GM18511 (cell line): ENCODE data around the gene TUBB6.

Experiments used
- ATAC-seq: cut with Tn5 transposase; IDR thresholded peaks from one replicate; pipeline ENCODE4 v1.9.1; 2021; ENCODE audit warnings: mild to moderate bottlenecking, moderate library complexity; ENCODE audit not compliant: unreplicated experiment

The TUBB6 gene

DNA sequence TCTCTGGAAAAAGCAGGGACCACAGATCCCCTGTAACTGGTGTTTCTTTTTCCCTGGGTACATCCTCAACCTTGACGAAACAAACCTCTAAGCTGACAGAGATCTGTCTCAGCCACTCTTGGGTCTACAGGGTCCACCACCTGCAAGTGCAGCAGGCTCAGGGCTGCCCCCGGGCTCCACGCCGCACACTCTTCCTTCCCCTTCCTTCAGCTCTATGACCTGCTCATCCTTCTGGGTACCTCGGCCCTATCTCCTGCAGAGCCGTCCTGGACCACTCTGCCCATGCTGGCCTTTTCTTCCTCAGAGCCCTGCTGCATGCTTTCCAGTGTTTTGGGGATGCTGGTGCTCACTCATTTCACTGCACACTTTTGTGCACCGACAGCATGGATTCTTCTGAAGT, 27.5 kb downstream of the TUBB6 start:
- ATAC-seq, result no peak

DNA sequence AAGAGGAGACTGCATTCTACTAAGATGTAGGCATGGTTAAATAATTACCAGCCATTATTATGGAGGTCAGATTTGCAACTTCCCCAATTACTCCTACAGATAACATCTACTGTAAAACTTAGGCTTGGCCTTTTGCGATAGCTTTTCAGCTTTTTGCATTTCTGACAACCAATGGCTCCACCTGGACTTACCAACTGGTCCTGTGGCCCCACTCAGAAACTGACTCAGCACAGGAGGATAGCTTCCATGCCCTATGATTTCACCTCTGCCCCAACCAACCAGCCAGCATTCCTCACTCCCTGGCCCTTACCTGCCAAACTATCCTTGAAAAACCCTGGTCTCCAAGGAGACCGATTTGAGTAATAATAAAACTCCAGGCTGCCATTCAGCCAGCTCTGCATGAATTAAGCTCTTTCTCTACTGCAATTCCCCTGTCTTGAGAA, 28.2 kb downstream of the TUBB6 start:
- ATAC-seq, result no peak

DNA sequence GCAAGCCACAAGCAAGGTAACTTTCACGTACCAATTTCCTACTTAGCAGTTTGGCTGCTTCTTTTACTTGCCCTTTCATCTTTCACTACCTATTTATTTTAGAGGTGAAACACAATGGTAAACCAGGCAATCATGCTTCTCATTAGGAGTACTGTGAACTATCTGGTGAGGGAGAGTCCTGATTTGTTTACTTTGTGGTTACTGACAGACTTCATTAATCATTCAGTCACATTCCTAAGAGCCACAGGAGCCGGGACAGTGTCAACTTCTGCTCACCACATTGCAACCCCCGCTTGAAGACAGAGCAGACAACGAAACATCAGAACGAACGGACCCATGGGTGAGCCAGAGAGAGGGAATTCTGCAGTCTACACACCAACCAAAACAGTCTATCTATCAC, 28.8 kb downstream of the TUBB6 start:
- no peak for ATAC-seq

DNA sequence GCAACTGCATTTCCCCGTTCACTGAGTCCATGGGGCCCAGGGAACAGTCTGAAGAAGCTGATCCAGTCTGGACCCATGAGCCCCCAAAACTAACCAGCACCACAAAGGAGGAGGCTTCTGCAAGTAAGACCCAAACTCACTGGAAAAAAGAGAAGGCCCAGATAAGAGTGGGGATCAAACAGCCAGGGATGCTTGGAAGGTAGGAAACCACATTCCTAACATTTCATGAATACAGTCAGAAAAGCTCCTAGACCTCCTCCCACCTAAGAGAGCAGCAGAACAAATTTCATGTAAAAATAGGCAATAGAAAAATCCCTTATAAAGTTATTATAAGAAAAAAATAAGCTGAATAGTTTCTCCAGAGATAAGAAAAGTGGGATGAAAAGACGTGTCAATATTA, 30.3 kb downstream of the TUBB6 start:
- no peak for ATAC-seq

DNA sequence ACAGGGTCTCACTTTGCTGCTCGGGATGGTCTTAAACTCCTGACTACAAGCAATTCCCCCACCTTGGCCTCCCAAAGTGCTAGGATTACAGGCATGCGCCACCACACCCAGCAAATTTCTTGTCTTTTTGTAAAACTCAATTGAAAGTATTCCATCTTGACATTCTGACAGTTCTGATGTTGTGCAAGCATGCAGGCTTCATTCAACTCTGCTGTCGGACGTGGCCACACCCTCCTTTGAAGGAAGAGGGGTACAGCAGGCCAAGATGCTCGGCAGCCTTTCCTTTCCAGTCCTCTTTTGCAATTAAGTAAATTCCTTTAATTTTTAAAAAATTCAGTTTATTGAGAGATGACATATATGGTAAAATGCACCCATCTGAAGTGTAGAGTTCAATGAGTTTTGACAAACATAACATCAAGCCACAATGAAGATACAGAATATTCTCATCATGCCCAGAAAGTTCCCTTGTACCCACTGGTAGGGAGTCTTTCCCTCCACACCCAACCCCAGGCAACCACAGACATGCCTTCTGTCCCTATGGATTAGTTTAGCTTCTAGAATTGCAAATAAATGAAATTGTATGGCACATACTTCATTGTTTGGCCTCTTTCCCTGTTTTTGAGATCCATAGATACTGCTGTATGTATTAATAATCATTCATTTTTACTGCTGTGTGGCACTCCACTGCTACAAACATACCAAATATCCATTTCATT, 33.1 kb downstream of the TUBB6 start:
- no peak for ATAC-seq

DNA sequence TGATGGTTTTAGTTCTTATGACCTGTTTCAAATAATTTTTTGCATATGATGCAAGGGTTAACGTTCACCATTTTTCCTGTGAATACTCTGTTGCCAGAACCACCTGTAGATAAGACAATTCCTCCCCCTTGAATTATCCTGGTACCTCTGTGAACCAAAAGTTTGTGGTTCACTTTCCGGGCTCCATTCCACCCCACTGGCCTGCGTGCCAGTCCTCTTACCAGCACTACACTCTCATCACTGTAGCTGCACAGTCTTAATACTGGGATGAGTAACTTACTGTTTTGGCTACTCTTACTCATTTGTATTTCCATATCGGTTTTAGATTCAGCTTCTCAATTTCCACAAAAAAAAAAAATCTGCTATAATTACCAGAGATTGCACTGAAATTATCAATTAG, 34.6 kb downstream of the TUBB6 start:
- ATAC-seq, result no peak

DNA sequence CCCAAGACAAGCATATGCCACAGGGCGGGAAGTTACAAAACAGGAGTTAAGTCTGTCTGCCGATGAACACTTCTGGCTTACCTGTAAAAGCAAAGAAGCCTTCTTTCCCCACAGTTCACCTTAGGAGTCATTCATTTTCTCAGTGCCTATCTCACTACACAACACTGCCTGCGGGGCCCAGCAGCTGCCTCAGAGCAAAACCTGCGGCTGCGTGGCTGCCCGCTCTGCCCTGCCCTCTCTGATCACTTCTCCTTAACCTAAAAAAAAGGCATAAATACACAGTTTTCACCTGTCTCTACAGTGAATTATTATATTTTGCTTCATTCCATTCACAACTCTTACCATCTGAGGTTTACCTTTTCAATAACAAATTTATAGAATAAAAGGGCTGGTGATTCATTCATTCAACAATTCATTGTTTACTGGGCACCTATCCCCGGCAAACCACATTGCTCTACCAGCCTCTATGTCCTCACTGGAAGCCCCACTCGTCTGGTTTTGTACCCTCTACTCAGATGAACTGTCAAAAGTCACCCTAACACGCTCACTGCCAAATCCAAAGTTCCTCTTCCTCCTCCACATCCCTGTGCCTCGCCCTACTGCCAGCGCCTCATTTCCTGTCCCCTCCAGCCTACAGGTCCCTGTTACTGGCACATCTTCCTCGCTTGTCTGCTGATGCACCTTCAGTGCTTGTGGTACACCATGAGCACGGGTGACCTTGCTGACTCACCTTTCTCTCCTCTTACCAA, 37.6 kb downstream of the TUBB6 start:
- ATAC-seq, result no peak

DNA sequence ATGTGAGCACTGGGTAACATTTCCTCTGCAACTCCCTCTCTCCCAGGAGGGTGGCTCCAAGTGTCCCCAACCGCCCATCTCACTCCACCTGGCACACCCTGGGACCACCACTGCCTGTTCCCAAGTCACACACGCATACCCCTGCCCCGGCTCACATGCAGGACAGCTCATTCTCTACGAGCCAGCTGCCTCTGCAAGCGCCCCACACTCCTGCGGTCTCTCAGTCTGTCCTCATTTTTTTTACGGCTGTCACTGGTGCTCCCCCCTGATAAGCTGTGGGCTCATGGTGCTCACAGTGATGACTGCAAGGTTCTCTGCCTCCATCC, 38.2 kb downstream of the TUBB6 start:
- ATAC-seq, result no peak

DNA sequence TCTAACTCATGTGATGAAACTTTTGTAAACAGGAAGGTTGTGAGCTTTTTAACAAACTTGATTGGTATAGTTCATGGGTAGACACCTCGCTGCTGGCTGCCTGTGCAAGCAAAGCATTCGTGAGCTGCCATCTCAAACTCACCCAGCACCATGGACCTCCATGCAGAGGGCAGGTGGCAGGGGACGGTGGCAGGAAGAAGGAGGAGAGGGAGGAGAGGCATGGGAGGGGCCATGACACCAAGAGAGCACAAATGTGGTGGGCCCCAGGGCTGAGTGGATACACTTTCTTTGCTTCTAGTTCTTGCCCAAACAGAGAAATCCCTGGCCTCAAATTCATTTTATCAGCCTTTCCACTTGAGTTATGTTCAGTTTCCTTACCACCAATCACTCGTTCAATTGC, 39.9 kb downstream of the TUBB6 start:
- ATAC-seq, result no peak

DNA sequence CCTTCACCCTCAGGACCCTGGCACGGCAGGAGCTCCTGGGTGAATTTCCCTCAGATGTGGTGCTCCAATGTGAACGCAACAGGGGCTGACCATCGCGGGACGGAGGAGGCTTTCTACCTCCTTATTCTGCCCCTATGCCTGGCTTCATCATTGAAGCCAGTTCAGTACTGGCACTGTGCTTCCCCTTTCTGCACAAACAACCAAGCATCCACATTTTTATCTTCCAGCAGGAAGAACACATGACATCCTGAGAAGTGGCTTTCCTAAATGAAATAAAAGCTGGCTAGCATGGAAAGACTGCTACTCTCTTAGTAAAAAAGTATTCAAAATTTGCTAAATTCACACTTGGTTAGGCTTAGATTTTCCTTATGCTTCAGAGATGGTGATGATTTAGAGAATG, 44.1 kb downstream of the TUBB6 start:
- ATAC-seq, result no peak

DNA sequence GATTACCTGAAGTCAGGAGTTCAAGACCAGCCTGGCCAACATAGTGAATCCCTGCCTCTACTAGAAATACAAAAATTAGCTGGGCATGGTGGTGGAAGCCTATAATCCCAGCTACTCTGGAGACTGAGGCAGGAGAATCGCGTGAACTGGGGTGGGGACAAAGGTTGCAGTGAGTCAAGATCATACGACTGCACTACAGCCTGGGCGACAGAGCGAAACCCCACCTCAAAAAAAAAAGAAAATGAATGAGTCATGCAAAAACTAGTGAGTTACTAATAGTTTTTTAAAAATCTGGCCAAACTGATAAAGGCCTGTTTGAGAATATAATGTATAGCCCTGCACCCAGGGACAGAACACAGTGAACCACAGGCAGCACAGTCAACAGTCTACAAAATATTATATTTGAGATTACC, 51.5 kb downstream of the TUBB6 start:
- ATAC-seq, result no peak

DNA sequence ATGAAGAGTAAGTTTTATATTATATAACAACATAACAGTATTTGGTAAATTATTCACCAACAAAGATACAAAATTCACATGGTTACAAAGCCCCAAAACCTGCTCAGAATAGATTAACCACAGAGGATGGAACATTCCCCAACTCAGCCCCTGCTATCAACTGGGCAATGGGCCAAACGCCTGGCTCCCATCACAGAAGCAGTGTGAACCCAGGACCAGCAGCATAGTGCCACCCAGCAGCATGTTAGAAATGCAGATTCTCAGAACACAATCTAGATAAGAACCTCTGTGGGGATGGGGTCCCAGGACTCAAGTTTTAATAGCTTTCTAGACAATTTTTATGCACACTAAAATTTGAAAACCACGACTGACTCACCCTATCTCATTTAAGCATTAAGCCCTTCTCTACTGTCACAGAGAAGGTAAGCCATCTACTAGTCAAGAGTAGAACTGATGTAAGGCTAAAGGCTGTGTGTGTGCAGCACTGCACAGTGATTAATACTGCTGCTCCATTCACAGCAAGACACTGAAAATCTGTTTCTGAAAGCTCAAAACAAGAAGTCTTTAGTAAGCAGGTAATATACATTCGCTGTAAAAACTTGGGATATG, 53.8 kb downstream of the TUBB6 start:
- peak; percentile 61 for ATAC-seq

DNA sequence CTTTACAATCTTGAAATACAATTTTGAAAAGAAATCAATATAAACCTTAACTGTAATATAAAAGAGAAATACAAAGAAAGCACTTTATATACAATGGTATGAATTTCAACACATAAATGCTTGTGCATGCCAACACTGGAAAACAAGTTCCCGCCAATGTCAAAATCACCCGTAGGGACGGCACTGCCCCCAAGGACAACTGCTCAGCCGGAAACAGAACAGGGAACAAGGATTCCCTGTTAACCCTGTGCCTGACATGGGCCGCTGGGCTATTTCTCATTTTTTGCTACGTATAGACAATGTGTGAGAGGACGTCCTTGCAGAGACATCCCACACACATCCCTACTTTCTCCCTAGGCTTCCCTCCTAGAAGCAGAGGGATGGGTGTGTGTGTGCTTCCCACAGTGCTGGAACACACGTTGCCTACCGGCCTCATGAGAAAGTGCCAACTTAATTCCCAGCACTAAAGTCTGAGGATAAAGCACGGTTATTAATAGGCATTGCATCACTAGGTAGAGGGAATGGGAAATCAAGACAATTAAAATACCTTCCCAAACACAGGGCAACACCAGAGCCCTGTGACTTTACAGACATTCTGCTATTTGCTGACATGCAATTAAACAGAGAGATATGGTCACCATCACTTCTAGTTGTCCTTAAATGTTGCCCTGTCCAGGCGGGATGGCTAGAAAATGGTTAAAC, 54.6 kb downstream of the TUBB6 start:
- no peak for ATAC-seq

DNA sequence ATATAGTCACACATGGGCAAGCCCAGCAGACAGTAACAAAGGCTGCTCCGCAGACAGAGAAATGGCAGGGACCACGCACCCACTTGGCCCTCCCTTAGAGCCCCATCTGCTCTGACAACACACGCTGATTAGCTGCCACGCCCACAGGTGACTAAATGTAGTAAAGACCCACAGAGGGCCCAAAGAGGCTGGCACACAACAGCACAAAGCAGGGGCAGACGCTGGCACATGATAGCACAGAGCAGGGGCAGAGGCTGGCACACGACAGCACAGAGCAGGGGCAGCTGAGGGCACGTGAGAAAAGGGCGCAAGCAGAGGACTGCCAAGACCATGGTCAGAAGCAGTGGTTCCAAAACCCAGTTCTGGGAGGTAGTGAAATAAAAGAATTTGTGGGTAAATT, 58.3 kb downstream of the TUBB6 start:
- ATAC-seq, result no peak

DNA sequence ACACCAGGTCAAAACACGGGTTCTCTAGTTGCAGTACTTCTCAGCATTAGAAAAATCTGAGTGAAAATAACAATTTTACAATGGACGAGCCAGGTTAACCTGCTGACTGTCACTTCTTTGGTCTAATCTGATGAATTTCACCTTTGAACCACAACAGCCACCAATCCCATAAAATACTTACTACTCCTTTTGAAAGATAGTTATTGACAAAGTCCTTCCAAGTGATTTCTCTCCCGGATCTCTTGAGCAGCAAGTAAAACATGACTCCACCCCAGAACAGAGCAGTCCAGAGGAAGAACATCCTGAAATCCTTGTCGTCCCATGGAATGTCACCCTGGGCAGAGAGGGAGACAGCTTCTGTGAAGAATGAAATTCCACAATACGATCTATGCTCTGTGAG, 58.7 kb downstream of the TUBB6 start:
- no peak for ATAC-seq

DNA sequence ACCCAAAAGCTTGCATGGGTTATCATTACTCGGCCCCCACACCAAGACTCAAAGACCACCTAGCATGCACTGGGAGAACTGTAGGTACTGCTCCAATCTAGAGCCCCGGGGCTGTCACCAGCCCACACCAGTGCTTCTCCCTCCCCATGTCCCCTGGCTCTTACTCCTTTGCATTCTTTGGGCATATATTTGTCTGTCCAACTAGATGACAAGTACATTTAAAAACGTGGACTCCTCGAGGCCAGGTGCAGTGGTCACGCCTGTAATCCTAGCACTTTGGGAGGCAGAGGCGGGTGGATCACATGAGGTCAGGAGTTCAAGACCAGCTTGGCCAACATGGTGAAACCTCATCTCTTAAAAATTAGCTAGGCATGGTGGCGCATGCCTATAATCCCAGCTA, 61.2 kb downstream of the TUBB6 start:
- ATAC-seq, result no peak

DNA sequence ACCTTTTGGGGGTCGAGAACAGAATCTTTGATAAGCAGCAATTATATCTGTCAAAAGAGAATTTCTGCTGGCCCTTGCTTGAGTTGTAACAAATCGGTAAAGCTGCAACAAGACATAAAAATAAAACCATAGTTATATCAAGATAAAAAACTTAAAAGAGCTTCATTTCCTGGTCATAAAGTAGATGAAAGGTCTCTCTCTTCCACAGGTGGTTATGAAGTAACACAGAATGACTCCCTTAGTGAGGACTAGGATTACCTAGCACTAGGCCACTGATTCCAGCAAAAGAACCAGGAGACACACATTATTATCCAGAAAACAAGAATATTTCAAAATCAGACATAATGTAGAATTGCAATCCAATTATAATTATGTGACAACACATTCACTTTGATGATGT, 63.5 kb downstream of the TUBB6 start:
- no peak for ATAC-seq

DNA sequence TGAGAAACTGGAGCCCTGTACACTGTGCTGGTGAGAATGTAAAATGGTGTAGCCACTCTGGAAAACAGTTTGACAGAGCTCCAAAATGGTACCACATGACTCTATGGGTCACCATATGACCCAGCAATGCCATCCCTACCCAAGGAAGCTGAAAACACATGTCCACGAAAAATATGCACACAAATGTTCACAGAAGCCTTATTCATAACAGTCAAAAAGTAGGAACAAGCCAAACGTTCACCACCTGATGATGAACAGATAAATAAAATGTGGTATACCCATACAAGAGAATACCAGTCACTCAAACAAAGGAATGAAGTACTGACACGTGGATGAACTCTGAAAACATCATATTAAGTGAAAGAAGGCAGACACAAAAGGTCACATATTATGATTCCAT, 64.4 kb downstream of the TUBB6 start:
- no peak for ATAC-seq

DNA sequence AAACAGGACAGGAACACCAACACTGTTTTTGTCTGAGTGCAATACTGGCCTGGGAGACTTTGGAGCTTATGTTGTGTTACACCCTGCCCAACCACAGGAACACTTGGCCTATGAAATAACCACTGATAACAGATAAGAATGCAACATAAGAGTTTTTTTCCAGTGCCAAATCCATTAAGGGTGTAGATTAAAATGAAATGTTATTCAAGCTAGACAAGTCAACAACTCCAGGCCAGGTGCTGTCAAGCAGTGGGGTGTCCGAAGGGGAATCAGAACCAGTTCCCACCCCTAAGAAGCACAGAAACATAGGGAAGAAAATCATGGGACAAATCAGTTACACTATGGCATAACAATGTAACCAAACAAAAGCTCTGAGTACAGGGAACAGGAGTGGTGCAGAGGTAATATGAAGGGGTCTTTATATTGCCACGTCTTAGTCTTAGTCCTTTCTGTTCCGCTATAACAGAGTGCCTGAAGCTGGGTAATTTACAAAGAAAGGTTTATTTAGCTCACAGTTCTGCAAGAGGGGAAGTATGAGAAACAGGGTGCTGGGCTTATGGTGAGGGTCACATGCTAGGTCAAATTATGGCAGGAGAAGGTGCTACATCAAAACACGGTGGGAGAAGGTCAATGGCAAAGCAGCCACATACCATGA, 65.2 kb downstream of the TUBB6 start:
- no peak for ATAC-seq

DNA sequence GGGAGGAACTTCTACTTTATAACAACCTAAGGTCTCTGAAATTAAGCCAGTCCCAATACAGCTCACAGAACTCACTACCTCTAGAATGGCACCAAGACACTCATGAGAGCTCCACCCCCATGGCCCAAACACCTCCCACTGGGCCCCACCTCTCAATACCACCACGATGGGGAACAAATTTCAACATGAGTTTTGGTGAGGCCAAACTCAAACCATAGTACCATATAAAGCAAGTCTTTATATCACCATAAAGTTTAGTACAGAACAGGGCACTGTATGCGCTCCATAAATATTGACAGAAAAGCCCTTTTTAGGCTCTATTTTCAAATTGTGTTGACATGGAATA, 65.7 kb downstream of the TUBB6 start:
- ATAC-seq, result no peak

DNA sequence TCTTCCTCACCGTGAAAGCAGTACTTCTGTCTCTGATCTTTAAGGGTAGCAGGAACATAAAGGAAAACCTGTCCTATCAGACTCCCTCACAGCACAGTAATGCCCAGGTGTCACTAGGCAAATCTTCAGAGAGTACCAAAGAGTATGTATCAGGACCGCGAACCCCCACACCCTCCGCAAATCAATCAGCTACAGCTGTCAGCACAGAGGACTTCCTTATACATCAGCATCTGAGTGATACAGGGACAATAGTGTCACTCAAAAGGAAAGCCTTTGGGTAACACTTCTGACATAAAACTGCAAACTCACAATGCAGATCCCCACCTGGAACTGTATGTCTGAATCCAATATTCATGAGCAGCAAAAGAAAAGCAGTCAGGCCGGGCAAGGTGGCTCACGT, 66.4 kb downstream of the TUBB6 start:
- no peak for ATAC-seq
